VCaP (cell line): ENCODE measurements around the gene TAF1B.

Experiments
- H3K27ac ChIP-seq: fragments of 450-650 bp; 2 replicates; pipeline ENCODE4 v1.5.1; 2017
- CTCF ChIP-seq: fragments of 450-650 bp; conservative IDR thresholded peaks from 2 replicates; pipeline ENCODE4 v1.5.1; 2017; ENCODE audit warnings: mild to moderate bottlenecking, moderate library complexity

TAF1B gene

DNA sequence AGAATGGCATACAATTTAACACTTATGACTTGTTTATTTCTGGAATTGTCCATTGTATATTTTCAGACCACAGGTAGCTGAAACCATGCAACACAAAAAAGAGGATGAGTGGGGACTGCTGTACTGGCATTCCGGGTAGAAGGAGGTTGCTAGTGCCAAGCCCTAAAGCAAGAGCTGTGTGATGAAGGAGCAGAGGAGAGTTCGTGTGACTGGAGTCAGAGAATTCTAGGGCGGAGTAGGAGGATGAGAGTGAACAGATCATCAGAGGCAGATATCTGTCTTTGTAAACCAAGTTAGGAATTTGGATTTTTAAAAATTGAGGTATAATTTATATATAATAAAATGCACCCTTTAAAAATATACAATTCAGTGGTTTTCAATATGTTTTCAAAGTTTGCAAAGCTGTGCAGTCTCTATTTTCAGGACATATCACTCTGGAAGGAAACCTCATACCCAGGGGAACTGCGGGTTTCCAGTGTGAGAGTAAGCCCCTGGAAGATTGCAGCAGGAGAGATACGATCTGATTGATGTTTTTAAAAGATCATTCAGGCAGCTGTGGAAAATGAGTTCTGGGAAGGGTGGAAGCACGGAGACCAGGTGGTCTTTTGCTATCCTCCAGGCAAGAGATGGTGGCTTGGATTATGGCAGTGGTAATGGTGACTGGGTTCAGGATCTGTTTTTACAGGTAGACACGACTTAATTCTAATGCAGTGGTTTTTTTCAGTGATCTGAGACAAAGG lies 36.4 kb downstream of the TAF1B start:
- H3K27ac ChIP-seq: no peak overlapping the region
- no peak for TF ChIP-seq CTCF

GRCh38 chr2:9883897-9884296 lies 40.6 kb downstream of the TAF1B start:
- no peak for TF ChIP-seq CTCF
- H3K27ac ChIP-seq: no peak overlapping the region

- no peak for TF ChIP-seq CTCF
- H3K27ac ChIP-seq: no peak overlapping the region
These were observed 41.2 kb downstream of the TAF1B start for GRCh38 chr2:9884436-9884835.

DNA sequence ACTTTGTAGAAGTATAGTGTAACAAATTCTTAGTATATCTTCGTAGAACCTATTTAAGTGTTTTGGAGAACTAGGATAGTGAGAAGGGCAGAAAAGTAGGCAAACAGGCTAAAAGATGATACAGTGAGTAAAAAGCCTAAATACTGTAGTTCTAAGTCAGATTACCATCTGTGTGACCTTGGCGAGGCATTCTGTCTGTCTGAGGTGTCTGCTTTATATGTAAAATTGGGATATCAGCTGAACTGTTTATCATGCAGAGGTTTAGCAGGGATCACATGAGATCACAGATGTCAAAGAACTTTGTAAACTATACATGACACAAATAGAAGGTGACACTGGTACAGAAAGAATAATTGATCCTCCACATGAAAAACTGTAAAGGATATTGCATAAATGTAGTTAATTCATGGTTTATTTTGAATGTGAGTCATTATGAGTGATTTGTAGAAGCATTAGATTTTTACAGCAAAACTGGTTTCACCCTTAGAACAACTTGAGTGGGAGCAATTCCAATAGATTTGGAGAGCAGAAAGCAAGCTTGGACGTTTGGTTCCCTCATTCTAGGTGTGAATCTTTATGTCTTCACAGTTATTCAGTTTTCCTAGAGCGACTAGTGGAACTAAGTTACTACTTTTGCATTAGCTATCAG lies 41.9 kb downstream of the TAF1B start:
- H3K27ac ChIP-seq: no peak overlapping the region

GRCh38 chr2:9887513-9887912 lies 44.2 kb downstream of the TAF1B start:
- no peak for TF ChIP-seq CTCF
- H3K27ac ChIP-seq: no peak overlapping the region

More for the DNA sequence above, 41.9 kb downstream of the TAF1B start:
- TF ChIP-seq CTCF: no peak

DNA sequence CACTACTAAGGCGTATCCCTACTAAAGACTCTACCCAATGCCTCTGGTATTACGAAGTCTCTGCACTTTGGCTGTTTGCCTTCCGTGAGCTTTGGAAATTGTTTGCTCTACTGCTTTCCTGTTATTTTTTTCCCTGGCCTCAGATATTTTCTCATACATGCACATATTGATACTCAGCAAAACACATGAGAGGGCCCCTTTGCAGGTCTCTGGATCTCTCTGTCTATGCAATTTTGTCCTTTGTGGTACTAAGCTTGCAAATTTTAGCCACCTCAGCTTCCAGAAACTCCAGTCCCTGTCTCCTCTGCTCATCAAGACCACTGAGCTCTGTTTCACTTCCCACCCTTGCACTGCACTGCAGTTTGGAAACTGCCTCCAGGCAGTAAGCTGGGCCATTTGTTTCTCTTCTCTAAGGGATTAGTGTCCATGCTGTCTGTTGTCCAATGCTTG lies 46.6 kb downstream of the TAF1B start:
- no peak overlapping the region for H3K27ac ChIP-seq
- no peak for TF ChIP-seq CTCF

DNA sequence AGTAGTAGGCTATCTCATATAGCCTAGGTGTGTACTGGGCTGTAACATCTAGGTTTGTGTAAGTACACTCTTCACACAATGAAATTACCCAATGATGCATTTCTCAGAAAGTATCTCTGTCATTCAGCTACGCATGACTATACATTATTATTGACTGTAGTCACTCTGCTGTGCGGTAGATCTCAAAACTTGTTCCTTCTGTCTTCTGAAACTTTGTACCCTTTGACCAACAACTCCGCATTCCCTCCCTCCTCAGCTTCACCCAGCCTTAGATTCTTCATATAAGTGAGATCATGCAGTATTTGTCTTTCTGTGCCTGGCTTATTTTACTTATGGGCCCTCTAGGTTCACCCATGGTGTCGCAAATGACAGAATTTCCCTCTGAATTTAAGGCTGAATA lies 49.0 kb downstream of the TAF1B start:
- TF ChIP-seq CTCF: no peak
- no peak overlapping the region for H3K27ac ChIP-seq
